Ishikawa (cell line): ENCODE measurements around the gene ZKSCAN5.

Source experiments
- CEBPB ChIP-seq: IDR thresholded peaks from 2 replicates; pipeline ENCODE4 v1.6.1; 2012
- CREB1 ChIP-seq: IDR thresholded peaks from 2 replicates; pipeline ENCODE4 v1.6.1; 2012; ENCODE audit warnings: low read depth
- EGR1 ChIP-seq: IDR thresholded peaks from 2 replicates; pipeline ENCODE4 v1.6.1; 2012
- EP300 ChIP-seq: IDR thresholded peaks from 2 replicates; pipeline ENCODE4 v1.6.1; 2012; ENCODE audit warnings: borderline replicate concordance
- FOXM1 ChIP-seq: IDR thresholded peaks from 2 replicates; pipeline ENCODE4 v1.6.1; 2012; ENCODE audit warnings: low read depth, borderline replicate concordance
- NFIC ChIP-seq: IDR thresholded peaks from 2 replicates; pipeline ENCODE4 v1.6.1; 2012
- RAD21 ChIP-seq: IDR thresholded peaks from 2 replicates; pipeline ENCODE4 v1.6.1; 2012; ENCODE audit warnings: low read depth
- TAF1 ChIP-seq: IDR thresholded peaks from 2 replicates; pipeline ENCODE4 v1.6.1; 2012; ENCODE audit warnings: low read depth, mild to moderate bottlenecking
- TCF12 ChIP-seq: IDR thresholded peaks from 2 replicates; pipeline ENCODE4 v1.6.1; 2012; ENCODE audit warnings: low read depth
- TEAD4 ChIP-seq: IDR thresholded peaks from 2 replicates; pipeline ENCODE4 v1.6.1; 2012
- YY1 ChIP-seq: IDR thresholded peaks from 2 replicates; pipeline ENCODE4 v1.6.1; 2012; ENCODE audit warnings: low read depth
- ZBTB7A ChIP-seq: IDR thresholded peaks from 2 replicates; pipeline ENCODE4 v1.6.1; 2012; ENCODE audit warnings: low read depth
- TF ChIP-seq, protein P1 (sequence below): IDR thresholded peaks from 2 replicates; pipeline ENCODE4 v1.6.1; 2012; ENCODE audit warnings: low read depth, mild to moderate bottlenecking
- TF ChIP-seq, protein P2 (sequence below): IDR thresholded peaks from 2 replicates; pipeline ENCODE4 v1.6.1; 2012
- TF ChIP-seq, protein P3 (sequence below): IDR thresholded peaks from 2 replicates; pipeline ENCODE4 v1.6.1; 2012

The ZKSCAN5 gene

DNA sequence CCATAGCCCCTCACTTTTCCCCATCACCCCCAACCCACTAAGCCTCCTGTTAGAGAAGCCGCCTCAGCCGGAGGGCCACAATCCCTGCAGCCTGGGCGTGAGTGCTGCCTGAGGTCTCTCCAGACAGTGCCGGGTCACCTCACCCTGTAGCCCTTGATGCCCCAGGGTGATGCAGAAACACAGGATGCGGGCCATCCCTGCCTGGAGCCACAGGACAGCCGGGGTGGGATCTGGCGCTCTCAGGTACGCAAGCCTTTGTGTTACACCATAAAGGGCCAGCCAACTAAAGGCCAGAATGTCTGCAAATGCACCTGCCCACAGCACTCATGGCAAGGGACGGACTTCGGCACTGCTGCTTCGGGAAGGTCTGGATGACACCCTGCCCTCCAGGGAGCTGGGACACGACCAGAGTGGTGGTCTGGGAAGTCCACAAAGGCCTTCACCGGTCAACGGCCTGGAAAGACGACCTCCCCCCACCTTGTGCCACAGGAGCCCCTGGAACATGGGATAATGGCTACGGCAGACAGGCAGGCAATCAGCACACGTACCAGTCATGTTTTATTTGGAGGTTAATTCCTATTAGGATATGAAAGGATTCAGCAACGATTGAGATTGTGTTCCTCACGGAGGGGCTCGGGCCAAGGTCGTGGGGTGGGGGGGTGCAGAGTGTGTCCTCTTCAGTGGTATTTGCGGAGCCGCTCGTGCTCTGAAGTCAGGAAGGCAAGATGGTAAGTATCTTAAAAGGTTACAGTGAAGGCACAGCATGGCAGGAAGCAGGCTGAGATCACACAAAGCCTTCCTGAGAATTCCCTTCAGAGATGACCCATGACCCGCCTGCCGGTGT lies 46.6 kb upstream of the ZKSCAN5 start:
- no peak for TF ChIP-seq ZBTB7A
- TF ChIP-seq NFIC: no peak
- TF ChIP-seq FOXM1: no peak
- no peak for TF ChIP-seq EGR1
- TF ChIP-seq TCF12: no peak
- no peak for TF ChIP-seq CEBPB
- TF ChIP-seq, protein P1, sequence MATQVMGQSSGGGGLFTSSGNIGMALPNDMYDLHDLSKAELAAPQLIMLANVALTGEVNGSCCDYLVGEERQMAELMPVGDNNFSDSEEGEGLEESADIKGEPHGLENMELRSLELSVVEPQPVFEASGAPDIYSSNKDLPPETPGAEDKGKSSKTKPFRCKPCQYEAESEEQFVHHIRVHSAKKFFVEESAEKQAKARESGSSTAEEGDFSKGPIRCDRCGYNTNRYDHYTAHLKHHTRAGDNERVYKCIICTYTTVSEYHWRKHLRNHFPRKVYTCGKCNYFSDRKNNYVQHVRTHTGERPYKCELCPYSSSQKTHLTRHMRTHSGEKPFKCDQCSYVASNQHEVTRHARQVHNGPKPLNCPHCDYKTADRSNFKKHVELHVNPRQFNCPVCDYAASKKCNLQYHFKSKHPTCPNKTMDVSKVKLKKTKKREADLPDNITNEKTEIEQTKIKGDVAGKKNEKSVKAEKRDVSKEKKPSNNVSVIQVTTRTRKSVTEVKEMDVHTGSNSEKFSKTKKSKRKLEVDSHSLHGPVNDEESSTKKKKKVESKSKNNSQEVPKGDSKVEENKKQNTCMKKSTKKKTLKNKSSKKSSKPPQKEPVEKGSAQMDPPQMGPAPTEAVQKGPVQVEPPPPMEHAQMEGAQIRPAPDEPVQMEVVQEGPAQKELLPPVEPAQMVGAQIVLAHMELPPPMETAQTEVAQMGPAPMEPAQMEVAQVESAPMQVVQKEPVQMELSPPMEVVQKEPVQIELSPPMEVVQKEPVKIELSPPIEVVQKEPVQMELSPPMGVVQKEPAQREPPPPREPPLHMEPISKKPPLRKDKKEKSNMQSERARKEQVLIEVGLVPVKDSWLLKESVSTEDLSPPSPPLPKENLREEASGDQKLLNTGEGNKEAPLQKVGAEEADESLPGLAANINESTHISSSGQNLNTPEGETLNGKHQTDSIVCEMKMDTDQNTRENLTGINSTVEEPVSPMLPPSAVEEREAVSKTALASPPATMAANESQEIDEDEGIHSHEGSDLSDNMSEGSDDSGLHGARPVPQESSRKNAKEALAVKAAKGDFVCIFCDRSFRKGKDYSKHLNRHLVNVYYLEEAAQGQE: no peak

DNA sequence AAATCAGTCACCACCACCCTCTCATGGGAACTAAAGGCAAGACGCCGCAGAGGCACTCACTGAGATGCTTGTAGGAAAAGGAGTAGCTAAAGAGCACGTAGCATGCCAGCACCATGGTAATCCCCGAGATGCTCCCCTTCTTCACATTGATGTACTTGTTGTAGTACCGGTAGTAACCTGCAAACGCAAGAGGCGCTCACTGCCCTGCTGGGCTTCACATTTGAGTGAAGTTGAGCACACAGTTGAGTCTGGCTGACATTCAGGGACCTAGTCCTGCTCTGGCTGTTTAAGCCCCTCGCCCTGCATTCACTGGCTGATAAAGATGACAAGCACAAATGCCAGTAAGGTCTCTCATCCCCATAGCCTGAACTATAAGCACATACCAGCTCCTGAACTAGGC lies 45.4 kb upstream of the ZKSCAN5 start:
- TF ChIP-seq, protein P1: no peak
- no peak for TF ChIP-seq TCF12
- no peak for TF ChIP-seq TEAD4
- TF ChIP-seq TAF1: no peak
- TF ChIP-seq CEBPB: no peak
- TF ChIP-seq RAD21: no peak
- TF ChIP-seq ZBTB7A: no peak
- TF ChIP-seq, protein P2, sequence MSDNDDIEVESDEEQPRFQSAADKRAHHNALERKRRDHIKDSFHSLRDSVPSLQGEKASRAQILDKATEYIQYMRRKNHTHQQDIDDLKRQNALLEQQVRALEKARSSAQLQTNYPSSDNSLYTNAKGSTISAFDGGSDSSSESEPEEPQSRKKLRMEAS: no peak
- no peak for TF ChIP-seq CREB1
- no peak for TF ChIP-seq EGR1

DNA sequence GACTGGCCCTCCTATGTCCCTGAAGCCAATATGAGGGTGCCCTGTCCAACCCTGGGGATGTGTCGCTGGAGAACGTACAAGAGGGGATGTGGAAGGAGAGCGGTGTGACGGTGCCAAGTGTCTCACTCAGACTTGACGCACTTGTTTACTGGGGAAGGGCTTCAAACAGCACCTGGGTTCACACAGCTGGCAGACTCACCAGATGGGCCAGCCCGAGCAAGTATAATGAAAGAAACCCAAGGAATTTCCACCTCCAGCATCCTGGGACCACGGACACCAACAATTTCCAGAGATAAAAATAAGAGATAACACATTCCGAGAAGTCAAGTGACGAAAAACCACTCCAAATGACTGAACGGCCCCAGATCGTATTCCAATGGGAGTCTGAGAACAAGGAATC lies 43.8 kb upstream of the ZKSCAN5 start:
- TF ChIP-seq, protein P3, sequence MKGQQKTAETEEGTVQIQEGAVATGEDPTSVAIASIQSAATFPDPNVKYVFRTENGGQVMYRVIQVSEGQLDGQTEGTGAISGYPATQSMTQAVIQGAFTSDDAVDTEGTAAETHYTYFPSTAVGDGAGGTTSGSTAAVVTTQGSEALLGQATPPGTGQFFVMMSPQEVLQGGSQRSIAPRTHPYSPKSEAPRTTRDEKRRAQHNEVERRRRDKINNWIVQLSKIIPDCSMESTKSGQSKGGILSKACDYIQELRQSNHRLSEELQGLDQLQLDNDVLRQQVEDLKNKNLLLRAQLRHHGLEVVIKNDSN: no peak
- TF ChIP-seq TAF1 (no peak), FOXM1 (no peak), EP300 (no peak), TCF12 (no peak), CEBPB (no peak), EGR1 (no peak), YY1 (no peak), ZBTB7A (no peak), TEAD4 (no peak), CREB1 (no peak)
- TF ChIP-seq, protein P2: no peak
- TF ChIP-seq, protein P1: no peak

DNA sequence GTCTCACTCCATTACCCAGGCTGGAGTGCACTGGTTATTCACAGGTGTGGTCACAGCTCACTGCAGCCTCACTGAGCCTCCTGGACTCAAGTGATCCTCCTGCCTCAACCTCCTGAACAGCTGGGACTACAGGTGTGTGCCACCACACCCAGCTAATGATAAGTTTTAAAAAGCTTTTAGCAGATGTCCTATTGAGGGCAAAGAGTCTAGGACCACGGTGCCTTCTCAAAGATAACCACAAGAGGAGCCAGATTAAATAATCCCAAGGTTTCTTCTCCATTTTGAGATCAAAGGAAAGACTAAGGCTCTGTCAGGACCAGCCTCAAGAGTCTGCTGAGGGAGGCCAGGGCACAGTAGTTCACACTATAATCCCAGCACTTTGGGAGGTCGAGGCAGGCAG lies 43.2 kb upstream of the ZKSCAN5 start:
- no peak for TF ChIP-seq TCF12
- TF ChIP-seq EGR1: no peak
- no peak for TF ChIP-seq NFIC
- TF ChIP-seq CREB1: no peak
- no peak for TF ChIP-seq ZBTB7A
- TF ChIP-seq RAD21: no peak
- TF ChIP-seq, protein P3: no peak
- no peak for TF ChIP-seq YY1
- no peak for TF ChIP-seq TAF1
- TF ChIP-seq CEBPB: no peak

DNA sequence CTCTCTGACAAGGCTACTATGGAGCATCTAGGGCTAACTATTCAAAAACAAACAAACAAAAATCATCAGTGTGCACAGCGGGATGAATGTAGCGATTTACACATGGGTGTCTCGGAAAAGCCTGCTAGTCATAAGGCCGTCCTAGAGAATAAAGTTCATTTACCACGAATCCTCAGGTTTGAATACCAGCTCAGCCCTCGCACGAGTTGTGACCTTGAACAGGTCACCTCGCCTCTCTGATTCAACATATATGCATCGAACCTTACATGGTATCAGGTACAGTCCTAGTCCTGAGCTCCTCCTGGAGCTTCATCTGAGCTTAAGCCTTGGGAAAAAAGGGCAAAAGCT lies 39.1 kb upstream of the ZKSCAN5 start:
- TF ChIP-seq TEAD4 (no peak), EGR1 (no peak), TCF12 (no peak), RAD21 (no peak), FOXM1 (no peak), CREB1 (no peak), ZBTB7A (no peak), CEBPB (no peak)
- TF ChIP-seq, protein P2: no peak
- TF ChIP-seq, protein P1: no peak
